OCI-LY3 (cell line): ENCODE results near the gene IPP.
A peak's percentile ranks its signal among the peaks of the same experiment; 100 is the strongest.
"Not testable (repeated sequence)": the region's sequence is repeated elsewhere in the genome, so short reads cannot be mapped to it uniquely, and the experiment has no call there.

Experiments used
- H2AFZ ChIP-seq: fragments of 200-600, 300-600 bp; shearing (Covaris generic); 2 replicates; pipeline ENCODE4 v1.6.0; 2014; ENCODE audit warnings: antibody characterized with exemption, low read depth, low read length
- H3K27ac ChIP-seq: fragments of 200-600, 300-600 bp; sonication (generic); 2 replicates; pipeline ENCODE4 v1.5.1; 2014; ENCODE audit warnings: mild to moderate bottlenecking, low read length, moderate library complexity, mixed read lengths
- H3K27me3 ChIP-seq: fragments of 200-600, 300-600 bp; sonication (generic); 2 replicates; pipeline ENCODE4 v1.6.1; 2014; ENCODE audit warnings: low read depth, low read length, mixed read lengths
- H3K36me3 ChIP-seq: fragments of 200-600, 300-600 bp; sonication (generic); replicated peaks from 2 replicates; pipeline ENCODE3; 2014; ENCODE audit warnings: low read depth, low read length, mixed read lengths
- H3K4me1 ChIP-seq: fragments of 300-600, 200-600 bp; sonication (generic); 2 replicates; pipeline ENCODE4 v1.6.1; 2014; ENCODE audit warnings: low read length, mixed read lengths
- H3K4me2 ChIP-seq: fragments of 200-600, 300-600 bp; sonication (generic); 2 replicates; pipeline ENCODE4 v1.6.1; 2014; ENCODE audit warnings: low read length, mixed read lengths
- H3K4me3 ChIP-seq: fragments of 300-600, 200-600 bp; sonication (generic); 2 replicates; pipeline ENCODE4 v1.5.1; 2014; ENCODE audit warnings: antibody characterized with exemption, mild to moderate bottlenecking, low read length, moderate library complexity
- H3K79me2 ChIP-seq: fragments of 300-600, 200-600 bp; shearing (Covaris generic); 2 replicates; pipeline ENCODE4 v1.6.1; 2014; ENCODE audit warnings: mild to moderate bottlenecking, low read length, mixed read lengths
- H3K9ac ChIP-seq: fragments of 300-600, 200-600 bp; shearing (Covaris generic); 2 replicates; pipeline ENCODE4 v1.6.0; 2014; ENCODE audit warnings: mild to moderate bottlenecking, low read length, moderate library complexity
- H3K9me3 ChIP-seq: fragments of 200-600, 300-600 bp; shearing (Covaris generic); 2 replicates; pipeline ENCODE4 v1.6.1; 2014; ENCODE audit warnings: low read length, mixed read lengths; ENCODE audit not compliant: insufficient read depth
- H4K20me1 ChIP-seq: fragments of 200-600, 300-600 bp; sonication (generic); 2 replicates; pipeline ENCODE4 v1.6.1; 2016; ENCODE audit warnings: low read length, mixed read lengths; ENCODE audit not compliant: insufficient read depth
- CTCF ChIP-seq: fragments of 200-600, 300-600 bp; sonication (generic); IDR thresholded peaks from 2 replicates; pipeline ENCODE4 v1.5.1; 2014; ENCODE audit warnings: antibody characterized with exemption, low read length, low read depth
- EZH2phosphoT487 ChIP-seq: fragments of 200-600 bp; shearing (Covaris generic); IDR thresholded peaks from 2 replicates; pipeline ENCODE4 v1.6.1; 2018; ENCODE audit warnings: antibody characterized with exemption, mixed run types, low read depth

Gene IPP

GRCh38 chr1:45752441-45753052 lies 2.1 kb upstream of the IPP start:
- Histone ChIP-seq H3K27me3 (no peaks in the 10 kb centered on the region), H3K4me1 (no peaks in the 10 kb centered on the region), H3K9ac (no peak overlapping the region), H3K4me2 (no peak overlapping the region), H3K9me3 (no peaks in the 10 kb centered on the region), H3K79me2 (peaks cover 5% of the 10 kb centered on the region; the same call in 1 of the 2 replicates), H3K27ac (no peak overlapping the region), H3K4me3 (no peak overlapping the region), H3K36me3 (no peaks in the 10 kb centered on the region), H4K20me1 (no peaks in the 10 kb centered on the region), H2AFZ (no peak overlapping the region)
- TF ChIP-seq EZH2phosphoT487 (no peak), CTCF (no peak)

GRCh38 chr1:45752014-45752413 lies 1.6 kb upstream of the IPP start:
- H3K4me2 ChIP-seq, result no peak overlapping the region

GRCh38 chr1:45751039-45751838 lies 786 bp upstream of the IPP start:
- peak overlapping the region; percentile 98 for H3K9ac ChIP-seq
- not testable (repeated sequence) for H4K20me1 ChIP-seq, H3K27me3 ChIP-seq, H3K79me2 ChIP-seq, H3K9me3 ChIP-seq, H3K36me3 ChIP-seq, H3K4me1 ChIP-seq
- peak overlapping the region; percentile 99 for H3K4me3 ChIP-seq
- peak overlapping the region; percentile 97 for H2AFZ ChIP-seq
- H3K4me2 ChIP-seq, result peak overlapping the region; percentile 74
- peak overlapping the region; percentile 75 for H3K27ac ChIP-seq

More at GRCh38 chr1:45752014-45752413, 1.6 kb upstream of the IPP start:
- no peak overlapping the region for H3K4me3 ChIP-seq
- no peaks in the 10 kb centered on the region for H3K36me3 ChIP-seq
- H3K27me3 ChIP-seq, result no peaks in the 10 kb centered on the region
- H4K20me1 ChIP-seq, result no peaks in the 10 kb centered on the region
- H2AFZ ChIP-seq, result no peak overlapping the region
- H3K9me3 ChIP-seq, result no peaks in the 10 kb centered on the region
- no peak overlapping the region for H3K9ac ChIP-seq
- no peak for TF ChIP-seq CTCF
- no peak for TF ChIP-seq EZH2phosphoT487
- H3K27ac ChIP-seq, result no peak overlapping the region
- no peaks in the 10 kb centered on the region for H3K4me1 ChIP-seq
- peaks cover 5% of the 10 kb centered on the region; the same call in 1 of the 2 replicates for H3K79me2 ChIP-seq

GRCh38 chr1:45746922-45747321 lies 3.5 kb downstream of the IPP start:
- TF ChIP-seq EZH2phosphoT487, result no peak
- TF ChIP-seq CTCF, result no peak
- H3K27me3 ChIP-seq, result no peaks in the 10 kb centered on the region
- no peak overlapping the region for H3K4me2 ChIP-seq
- H3K79me2 ChIP-seq, result peaks cover 5% of the 10 kb centered on the region; the same call in 1 of the 2 replicates
- no peaks in the 10 kb centered on the region for H3K9me3 ChIP-seq
- H3K4me3 ChIP-seq, result no peak overlapping the region
- no peak overlapping the region for H3K9ac ChIP-seq
- H3K36me3 ChIP-seq, result no peaks in the 10 kb centered on the region
- no peak overlapping the region for H3K27ac ChIP-seq
- no peaks in the 10 kb centered on the region for H4K20me1 ChIP-seq
- H3K4me1 ChIP-seq, result no peaks in the 10 kb centered on the region
- no peak overlapping the region for H2AFZ ChIP-seq

- H3K4me1 ChIP-seq, H2AFZ ChIP-seq, H3K9me3 ChIP-seq, H3K4me2 ChIP-seq, H3K4me3 ChIP-seq, H3K27me3 ChIP-seq, H3K79me2 ChIP-seq, H3K36me3 ChIP-seq, H4K20me1 ChIP-seq, H3K9ac ChIP-seq, H3K27ac ChIP-seq: not testable (repeated sequence)
Observed at GRCh38 chr1:45739641-45740156, 10.8 kb downstream of the IPP start.
